EL (cell line): ENCODE results near the gene RAN.
A peak's percentile ranks its signal among the peaks of the same experiment; 100 is the strongest.
"Not testable (repeated sequence)": the region's sequence is repeated elsewhere in the genome, so short reads cannot be mapped to it uniquely, and the experiment has no call there.

Experiments
- DNase-seq: peaks from one replicate; pipeline ENCODE4 v3.0.0-alpha.2; 2016

The RAN gene

DNA sequence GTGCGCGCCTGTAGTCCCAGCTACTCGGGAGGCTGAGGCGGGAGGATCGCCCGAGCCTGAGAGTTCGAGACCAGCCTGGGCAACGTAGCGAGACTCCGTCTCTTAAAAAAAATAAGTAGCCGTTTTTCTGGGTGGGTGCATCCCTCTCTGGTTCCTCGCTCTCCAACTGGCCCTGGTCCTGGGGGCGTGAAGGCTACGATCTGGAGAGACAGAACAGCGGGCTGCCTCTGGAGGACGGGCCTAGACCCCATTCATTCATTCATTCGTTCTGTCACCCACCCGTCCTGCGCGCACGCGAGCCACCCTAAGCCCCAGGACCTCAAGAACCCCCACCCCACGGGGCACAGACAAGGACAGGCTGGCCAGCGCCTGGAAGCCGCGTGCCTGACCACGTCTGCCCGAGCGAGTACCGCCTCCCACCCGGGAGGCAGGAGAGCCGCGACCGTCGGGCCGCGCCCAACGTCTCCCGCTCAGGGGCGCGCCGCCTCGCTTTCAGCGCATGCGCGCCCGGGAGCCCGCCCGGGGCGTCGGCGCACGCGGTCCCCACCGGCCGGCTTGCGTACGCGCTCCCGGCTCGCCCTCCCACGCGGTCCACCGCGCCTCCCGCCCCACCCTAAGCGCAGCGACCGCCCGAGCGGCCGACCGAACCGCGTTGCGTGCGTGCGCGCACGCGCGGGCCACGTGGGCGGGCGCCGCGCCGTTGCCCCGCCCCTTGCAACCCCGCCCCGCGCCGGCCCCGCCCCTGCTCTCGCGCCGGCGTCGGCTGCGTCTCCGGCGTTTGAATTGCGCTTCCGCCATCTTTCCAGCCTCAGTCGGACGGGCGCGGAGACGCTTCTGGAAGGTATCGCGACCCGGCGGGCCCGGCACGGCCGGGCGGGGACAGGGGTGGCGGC is at the start of gene RAN:
Gene RAN, plus strand, starts transcription at position 781 of the 893 bp plus-strand sequence. CDS start 528 bp downstream, outside the sequence.
- DNase-seq = peak; percentile 93

DNA sequence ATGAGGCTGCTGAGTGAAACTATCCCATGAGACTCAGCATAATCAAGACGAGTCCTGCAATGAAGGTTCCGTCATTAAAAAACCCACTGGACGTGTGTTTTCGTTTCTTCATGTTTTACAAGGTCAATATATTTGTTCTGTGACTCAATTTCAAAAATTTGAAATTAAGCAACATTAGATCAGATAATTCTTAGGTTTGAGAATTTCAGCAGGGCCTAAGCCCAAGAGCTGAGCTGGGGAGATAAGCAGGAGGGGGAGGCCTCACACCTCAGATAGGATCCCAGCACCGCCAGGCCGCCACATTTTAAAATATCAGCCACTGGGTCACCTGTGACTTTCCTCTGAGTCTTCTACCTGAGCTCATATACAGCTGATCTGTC is 46.1 kb upstream of the RAN start:
- DNase-seq = no peak

DNA sequence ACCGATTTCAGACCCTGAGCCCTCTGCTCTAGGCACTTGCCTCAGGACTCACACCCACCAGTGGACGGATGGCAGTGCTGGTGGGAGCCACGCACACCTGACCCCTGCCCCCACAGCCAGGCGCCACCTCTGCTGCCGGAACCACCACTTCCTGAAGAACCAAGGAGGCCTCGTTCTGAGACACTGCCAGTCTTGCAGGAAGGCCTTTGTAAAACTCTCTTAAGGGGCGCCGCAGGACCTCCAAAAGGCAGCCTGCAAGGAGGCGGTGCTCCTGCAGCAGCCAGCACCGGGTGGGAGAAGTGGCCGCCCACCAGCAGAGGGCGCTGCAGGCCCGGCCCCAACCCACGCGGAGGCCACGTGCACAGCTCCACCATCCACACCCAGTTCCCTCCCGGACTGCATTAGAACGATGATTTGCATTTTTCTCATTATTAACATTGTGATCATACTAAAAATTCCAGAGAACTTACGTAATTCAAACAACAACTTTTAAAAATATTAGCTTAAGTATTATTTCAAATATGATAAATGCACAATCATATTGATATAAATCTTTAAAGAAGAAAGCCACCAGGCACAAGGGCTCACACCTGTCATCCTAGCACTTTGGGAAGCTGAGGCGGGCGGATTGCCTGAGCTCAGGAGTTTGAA is 45.6 kb upstream of the RAN start:
- peak; percentile 85 for DNase-seq

DNA sequence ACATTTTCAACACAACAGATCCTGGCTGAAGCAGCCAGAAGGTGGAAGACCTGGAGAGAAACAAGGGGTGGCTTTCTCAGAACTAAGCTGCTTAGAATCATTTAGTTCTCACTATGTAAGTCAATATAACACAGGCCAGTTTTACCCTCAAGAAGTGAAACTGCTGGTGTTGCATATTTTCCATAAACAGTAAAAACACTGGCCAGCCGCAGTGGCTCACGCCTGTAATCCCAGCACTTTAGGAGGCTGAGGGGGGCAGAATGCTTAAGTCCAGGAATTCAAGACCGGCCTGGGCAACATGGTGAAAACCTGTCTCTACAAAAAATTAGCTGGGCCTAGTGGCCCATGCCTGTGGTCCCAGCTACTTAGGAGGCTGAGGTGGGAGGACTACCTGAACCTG is 44.4 kb upstream of the RAN start:
- DNase-seq = no peak

DNA sequence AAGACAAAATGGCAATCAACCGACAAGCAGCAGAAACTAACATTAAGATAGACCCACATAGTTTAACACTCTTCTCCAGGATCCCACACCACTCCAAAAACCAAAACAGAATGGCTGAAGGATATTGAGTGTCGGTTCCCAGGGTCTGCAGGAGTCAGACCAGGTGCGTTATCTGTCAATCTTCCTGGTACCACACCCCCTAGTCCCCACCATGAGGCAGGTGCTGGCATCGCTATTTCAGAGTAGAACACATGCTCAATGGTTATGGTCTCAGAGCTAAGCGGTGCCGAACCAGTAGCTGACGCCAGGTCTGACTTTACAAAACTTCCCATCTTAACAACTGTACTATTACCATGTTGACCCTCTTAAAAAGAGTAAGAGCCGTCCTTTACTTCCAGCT is 43.0 kb upstream of the RAN start:
- no peak for DNase-seq

DNA sequence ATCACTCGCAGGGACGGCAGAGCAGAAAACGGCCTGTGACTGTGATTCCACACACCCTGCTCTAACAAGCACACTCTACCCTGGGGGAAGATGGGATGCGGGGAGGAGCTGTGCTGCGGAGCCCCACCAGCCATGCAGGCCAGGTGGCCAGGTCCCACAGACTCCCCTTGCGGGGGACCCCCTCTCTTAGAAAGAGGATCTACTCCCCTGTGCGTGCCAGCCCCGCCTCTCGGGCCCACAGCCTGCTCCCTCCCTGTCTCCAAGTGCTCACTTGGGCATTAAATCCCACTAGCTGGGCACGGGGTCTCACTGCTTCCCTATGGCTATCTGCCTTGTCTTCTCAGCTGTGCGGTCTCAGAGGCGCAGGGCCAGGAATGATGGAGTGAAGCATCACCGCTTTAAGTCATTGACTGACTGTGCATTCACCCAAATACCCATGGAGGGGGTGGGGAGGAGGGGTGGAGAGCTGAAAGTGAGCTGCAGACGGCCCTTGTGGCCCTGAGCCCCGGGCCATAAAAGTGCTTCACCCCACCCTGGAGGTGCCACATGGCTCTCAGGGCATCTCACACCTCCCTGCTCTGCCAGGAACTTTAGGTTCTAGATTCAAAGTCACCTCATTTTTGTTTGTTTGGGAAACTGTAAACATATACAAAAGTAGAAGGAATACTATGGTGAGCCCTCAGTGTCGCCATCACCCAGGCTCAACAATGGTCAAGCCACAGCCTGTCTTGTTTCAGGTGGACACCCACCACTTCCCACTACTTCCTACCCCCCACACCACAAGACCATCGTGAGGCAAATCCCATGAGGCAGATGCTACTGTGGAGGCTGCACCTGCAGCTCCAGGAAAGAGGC is 42.2 kb upstream of the RAN start:
- no peak for DNase-seq

DNA sequence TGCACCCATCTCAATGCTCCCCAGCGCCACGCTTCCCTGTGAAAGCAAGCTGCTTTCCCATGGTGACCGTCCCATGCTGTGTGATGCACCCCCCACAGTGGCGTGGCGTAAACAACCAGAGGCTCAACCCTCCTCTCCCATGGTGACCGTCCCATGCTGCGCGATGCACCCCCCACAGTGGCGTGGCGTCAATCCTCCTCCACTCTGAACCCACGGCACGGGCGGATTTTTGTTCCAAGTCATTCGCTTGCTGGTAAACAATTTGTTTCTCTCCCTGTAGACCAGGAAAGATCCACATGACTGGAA is 41.7 kb upstream of the RAN start:
- no peak for DNase-seq

DNA sequence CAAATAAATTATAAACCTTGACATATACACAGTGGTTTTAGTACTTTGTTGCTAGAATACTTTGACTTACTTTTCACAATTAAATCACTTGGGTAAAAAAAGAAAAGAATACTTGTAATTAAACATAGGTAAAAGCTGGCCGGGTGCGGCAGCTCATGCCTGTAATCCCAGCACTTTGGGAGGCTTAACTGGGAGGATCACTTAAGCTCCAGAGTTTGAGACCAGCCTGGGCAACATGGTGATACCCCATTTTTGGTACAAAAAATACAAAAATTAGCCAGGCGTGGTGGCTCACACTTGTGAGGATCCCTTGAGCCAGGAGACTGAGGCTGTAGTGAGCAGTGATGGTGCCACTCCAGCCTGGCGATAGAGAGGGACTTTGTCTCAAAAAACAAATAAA is 40.6 kb upstream of the RAN start:
- no peak for DNase-seq

DNA sequence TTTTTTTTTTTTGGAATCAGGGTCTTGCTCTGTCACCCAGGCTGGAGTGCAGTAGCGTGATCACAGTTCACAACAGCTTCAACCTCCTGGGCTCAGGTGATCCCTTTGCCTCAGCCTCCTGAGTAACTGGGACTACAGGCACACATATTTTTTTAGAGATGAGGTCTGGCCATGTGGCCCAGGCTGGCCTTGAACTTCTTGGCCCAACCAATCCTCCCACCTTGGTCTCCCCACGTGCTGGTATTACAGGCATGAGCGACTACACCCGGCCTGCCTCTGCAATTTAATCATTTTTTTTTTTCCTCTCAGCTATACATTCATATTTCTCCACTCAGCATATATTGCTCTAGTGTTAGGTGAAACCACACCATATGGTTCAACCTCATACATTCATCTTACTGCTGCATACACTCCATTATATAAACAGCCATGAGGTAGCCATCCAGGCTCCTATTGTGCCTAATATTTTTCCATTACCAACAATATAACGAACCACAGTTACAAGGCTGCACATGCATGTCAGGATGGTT is 39.9 kb upstream of the RAN start:
- no peak for DNase-seq

DNA sequence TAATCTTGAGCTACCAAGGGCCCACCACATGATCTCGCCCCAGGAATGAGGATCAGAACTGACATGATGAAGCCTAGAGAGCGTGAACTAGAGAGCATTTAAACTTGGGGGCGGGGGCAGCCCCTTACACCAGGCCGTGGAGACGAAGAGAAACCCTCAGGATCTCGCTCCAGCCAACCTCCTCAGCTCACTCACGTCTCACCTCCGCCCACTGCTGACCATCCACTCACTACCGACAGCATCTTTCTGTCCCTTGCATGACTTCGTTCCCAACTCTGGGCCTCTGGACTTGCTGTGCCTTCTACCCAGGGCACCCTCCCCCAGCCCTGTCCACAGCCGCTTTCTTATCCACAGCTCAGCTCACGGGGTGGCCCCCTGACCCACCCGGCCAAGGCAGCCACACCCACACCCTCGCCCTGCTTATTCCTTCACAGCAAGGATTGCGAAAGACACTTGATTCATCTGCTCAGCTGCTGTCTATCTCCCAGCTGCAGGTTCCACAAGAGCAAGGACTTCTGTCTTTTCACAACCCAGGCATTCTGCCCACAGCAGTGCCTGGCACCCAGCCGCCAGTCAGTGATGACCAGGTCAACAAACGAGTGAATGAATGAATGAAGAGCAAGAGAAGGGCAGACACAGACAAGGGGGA is 39.2 kb upstream of the RAN start:
- peak; percentile 66 for DNase-seq

DNA sequence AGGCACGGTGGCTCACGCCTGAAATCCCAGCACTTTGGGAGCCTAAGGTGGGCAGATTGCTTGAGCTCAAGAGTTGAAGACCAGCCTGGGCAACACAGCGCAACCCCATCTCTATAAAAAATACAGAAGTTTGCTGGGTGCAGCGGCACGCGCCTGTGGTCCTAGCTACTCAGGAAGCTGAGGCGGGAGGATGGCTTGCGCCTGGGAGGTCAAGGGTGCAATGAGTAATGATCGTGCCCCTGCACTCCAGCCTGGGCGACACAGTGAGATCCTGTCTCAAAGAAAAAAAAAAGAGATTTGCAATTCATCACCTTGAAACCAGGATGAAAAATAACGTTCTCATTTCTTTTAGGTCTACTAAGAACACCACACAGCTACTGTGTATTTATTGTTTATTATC is 36.9 kb upstream of the RAN start:
- no peak for DNase-seq

DNA sequence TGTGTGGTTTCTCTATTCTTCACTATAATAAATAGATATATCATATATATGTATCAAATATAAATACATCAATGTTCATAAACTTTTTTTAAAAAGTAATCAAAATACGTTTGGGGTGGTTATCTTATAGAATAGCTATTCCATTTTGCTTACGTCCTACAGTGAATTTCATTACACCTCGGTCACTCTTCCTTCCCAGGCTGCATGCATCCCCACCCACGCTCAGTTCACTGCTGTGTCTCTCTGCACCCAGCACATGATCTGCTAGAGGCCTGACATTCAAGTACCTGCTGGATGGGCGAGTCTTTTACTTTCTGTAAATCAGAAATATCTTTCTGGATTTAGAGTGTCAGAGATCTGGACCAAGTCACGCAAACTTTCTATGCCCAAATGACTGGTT is 36.4 kb upstream of the RAN start:
- DNase-seq = no peak

DNA sequence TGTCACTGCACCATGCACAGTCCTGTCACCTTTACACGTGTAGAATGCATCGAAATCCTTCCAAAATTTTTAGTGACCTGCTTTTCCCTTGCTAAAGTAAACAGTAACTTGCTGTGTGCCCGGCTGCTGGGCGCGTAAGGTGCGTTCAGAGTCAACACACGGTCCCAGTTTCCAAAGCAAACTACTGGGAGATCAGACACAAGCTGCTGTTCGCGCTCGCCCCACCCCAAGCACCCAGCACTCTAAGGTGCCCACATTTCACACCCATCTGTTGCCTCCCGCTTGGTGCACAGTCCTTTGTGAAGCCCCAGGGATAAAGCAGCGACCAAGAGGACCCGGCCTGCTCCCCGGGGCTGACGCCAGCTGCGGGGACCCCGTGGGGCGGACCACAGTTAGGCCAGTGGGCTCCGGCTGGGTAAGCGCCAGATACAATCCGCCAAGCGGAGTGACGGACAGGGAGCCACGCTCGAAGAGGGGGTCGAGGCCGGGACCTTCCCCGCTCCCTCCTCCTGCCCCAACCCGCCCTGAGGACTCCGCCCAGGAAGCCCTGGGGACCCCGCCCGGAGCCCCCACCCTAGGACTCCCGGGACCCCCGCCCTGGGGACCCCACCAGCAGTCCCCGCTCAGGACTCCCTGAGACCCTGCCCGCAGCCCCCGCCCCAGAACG is 33.4 kb upstream of the RAN start:
- no peak for DNase-seq

DNA sequence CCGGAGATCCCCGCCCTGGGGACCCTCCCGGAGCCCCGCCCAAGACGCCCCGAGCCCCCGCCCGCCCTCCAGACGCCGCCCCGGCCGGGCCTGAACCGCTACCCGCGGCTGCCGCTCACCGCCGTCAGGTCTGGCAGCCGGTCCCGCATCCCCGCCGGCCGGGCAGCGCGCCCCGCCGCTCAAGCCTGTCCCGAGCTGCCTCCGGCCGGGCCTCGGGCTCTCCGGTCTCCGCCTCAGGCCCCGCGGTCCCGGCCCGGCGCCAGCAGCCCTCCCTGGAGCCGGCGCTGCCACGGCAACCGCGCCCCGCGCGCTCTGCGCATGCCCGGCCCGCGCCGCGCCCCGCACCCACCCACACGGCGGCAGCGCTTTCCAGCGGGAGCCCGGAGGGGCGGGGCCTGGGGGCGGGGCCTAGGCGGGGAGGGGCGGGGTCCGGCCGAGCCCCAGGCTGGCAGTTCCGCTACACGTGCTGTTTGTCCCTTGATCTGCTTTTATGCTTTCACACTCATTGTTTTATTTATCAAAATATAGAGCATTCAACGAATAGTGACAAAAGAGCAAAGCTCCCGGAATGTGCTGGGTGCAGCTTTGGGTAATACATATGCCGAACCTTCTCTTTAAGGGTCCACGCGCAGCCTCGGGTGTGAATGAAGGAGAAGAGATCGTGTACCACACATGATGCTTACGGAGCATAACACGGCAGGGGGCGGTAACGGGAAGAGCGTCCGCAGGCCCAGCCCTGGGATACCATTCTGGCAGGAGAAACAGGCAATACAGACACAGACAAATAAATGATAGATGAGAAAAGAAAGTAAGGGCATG is 32.7 kb upstream of the RAN start, which contains the start of gene STX2:
Gene STX2, minus strand, starts transcription at position 300 of the 819 bp plus-strand sequence. Its CDS starts 151 bp downstream, at position 149.
- peak; percentile 81 for DNase-seq

DNA sequence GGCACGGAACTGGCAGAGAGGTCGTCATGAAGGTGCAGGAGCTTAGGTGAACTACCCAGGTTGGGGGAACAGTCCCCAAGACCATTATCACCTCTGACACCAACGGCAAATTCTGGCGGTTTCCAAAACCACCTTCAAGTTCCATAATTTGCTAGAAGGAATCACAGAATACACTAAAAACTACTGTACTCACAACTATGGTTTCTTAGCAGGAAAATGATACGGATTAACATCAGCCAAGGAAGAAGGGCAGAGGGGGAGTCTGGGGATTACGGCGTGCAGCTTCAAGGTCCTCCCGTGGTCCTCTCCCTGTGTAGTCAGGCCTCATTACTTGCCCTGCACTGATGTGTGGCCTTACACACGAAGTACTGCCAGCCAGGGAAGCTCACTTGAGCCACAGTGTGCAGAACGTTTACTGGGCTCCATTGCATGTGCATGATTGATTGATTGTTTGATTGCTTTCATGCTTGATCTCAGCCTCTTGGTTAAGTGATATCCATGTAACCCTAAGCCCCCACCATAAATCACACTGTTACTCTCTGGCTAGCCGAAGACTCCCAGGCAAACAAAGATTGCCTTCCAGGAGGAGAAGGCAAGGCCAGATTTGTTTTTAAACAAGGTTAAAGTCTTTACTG is 32.0 kb upstream of the RAN start:
- DNase-seq = no peak

DNA sequence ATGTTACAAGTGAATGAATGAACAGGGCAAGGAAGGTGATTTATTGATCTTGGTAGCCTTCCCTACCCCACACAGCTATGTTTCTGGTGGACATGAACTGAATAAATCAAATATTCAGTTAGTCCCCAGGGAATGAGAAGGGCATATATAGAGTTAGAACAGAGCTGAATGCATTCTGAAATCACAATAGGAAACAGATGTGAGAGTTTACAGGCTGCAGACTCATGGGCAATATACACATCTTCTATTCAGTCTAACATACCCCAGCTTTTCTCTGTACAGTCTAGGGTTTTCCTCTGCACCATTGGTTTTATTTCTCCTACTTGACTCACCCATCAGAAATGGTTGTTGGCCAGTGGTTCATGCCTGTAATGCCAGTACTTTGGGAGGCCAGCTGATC is 25.5 kb upstream of the RAN start:
- DNase-seq = no peak

DNA sequence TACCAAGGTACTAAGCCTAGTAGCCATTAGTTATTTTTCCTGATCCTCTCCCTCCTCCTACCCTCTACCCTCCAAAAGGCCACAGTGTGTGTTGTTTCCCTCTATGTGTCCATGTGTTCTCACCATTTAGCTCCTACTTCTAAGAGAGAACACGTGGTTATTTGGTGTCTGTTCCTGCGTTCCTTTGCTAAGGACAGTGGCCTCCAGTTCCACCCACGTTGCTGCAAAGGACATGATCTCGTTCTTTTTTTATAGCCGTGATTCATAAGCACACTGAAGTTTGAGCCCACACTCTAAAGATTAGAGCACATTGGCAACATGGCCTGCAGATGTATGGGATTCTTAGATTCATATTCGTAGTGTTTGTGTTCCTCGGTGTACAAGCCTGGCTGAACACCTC is 24.8 kb upstream of the RAN start:
- peak; percentile 28 for DNase-seq

DNA sequence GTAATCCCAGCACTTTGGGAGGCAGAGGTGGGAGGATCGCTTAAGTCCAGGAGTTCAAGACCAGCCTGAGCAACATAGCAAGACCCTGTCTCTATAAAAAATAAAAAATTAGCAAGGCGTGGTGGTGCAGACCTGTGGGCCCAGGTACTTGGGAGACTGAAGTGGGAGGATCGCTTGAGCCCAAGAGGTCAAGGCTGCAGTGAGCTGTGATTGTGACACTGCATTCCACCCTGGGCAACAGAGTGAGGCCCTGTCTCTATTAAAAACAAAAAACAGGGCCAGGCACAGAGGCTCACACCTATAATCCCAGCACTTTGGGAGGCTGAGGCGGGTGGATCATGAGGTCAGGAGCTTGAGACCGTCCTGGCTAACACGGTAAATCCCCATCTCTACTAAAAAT is 23.8 kb upstream of the RAN start:
- not testable (repeated sequence) for DNase-seq

DNA sequence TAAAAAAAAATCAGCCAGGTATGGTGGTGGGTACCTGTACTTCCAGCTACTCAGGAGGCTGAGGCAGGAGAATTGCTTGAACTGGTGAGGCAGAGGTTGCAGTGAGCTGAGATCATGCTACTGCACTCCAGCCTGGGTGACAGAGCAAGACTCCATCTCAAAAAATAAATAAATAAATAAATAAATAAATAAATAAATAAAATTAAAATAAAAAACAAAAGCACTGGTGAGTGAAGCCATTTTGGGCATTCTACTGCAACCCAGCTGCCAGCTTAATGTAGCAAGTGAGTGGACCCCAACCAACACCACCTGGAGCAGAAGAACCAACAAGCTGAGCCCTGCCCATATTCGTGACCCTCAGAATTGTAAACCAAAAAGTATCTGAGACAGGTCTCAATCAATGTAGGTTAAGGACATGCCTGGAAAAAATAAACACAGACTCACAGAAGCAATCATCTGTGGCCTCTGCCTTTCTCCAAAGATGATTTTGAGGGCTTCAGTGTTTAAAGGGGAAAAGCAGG is 23.0 kb upstream of the RAN start:
- DNase-seq = not testable (repeated sequence)
